NCI-H1092 (cell line): Measurements from ENCODE around the gene ARHGAP42.
"Not testable (repeated sequence)": the region's sequence is repeated elsewhere in the genome, so short reads cannot be mapped to it uniquely, and the experiment has no call there.

ENCODE experiments used
- DNase-seq: peaks from one replicate; lab custom pipeline; 2025; lab: John Stamatoyannopoulos, UW

The ARHGAP42 gene, protein sequence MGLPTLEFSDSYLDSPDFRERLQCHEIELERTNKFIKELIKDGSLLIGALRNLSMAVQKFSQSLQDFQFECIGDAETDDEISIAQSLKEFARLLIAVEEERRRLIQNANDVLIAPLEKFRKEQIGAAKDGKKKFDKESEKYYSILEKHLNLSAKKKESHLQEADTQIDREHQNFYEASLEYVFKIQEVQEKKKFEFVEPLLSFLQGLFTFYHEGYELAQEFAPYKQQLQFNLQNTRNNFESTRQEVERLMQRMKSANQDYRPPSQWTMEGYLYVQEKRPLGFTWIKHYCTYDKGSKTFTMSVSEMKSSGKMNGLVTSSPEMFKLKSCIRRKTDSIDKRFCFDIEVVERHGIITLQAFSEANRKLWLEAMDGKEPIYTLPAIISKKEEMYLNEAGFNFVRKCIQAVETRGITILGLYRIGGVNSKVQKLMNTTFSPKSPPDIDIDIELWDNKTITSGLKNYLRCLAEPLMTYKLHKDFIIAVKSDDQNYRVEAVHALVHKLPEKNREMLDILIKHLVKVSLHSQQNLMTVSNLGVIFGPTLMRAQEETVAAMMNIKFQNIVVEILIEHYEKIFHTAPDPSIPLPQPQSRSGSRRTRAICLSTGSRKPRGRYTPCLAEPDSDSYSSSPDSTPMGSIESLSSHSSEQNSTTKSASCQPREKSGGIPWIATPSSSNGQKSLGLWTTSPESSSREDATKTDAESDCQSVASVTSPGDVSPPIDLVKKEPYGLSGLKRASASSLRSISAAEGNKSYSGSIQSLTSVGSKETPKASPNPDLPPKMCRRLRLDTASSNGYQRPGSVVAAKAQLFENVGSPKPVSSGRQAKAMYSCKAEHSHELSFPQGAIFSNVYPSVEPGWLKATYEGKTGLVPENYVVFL

GRCh38 chr11:100687054-100687629, at the start of gene ARHGAP42:
ARHGAP42 (plus strand) TSS chr11:100687288; CDS start chr11:100687679, 391 bp downstream.
- DNase-seq, result peak; percentile 20

GRCh38 chr11:100637706-100638105, 49.4 kb upstream of the ARHGAP42 start:
- DNase-seq, result no peak

DNA sequence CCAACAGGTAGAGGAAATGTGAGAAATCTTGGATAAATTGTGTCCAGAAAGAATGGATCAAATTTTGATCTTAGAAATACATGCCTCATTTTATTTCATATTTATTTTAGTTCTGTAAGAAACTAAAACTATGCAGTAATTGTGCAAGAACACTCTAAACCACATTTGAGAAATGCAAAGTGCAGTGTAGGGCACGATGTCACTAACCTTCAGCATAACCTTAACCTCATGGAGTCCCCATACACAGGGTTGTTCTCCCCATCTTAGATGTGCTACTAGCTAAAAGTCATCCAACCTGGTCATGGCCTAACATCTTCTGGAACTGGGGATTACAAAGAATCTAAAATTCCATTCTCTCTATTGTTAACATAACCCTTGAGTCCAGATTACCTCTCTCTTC, 48.4 kb upstream of the ARHGAP42 start:
- no peak for DNase-seq

DNA sequence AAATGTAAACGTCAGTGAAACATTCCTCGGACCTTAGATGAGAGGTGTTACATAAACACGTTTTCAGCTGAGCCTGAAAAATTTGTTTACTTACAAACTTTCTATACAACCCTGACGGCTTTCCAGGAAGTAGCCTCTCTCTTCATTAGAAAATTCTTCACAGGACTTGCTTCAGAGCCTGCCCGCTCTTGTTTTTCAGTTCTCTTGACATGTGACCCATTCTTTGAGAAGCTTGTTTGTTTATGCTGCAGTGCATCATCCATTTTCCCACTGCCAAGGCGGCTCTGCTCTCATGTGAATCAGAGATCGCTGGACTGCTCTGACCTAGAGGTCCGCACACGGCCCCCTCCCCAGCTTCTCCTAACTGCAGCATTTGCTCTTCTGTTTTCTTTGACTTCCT, 47.9 kb upstream of the ARHGAP42 start:
- no peak for DNase-seq

DNA sequence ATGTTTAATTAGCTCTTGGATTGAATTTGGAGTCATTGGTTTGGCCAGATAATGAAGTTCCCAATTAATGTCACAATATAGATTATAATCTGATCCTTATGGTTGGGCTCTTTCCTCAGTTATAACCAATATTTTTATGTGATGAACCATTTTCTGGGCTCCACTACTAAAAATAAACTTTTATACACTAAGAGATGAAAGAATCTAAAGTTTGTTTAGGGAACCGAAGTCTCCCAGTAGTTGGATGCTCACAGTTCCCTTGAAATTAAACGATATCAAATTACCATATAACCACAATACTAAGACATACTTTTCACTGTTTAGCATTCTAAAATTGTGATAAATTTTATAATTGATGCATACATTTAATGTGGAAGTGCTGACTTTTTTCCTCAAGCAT, 47.0 kb upstream of the ARHGAP42 start:
- no peak for DNase-seq

GRCh38 chr11:100640646-100641045, 46.4 kb upstream of the ARHGAP42 start:
- peak; percentile 18 for DNase-seq

GRCh38 chr11:100641456-100641855, 45.6 kb upstream of the ARHGAP42 start:
- no peak for DNase-seq

- no peak for DNase-seq
Observed at GRCh38 chr11:100646545-100646944, 40.5 kb upstream of the ARHGAP42 start.

GRCh38 chr11:100647861-100648260, 39.2 kb upstream of the ARHGAP42 start:
- no peak for DNase-seq

- no peak for DNase-seq
Observed at GRCh38 chr11:100663583-100663982, 23.5 kb upstream of the ARHGAP42 start.

DNA sequence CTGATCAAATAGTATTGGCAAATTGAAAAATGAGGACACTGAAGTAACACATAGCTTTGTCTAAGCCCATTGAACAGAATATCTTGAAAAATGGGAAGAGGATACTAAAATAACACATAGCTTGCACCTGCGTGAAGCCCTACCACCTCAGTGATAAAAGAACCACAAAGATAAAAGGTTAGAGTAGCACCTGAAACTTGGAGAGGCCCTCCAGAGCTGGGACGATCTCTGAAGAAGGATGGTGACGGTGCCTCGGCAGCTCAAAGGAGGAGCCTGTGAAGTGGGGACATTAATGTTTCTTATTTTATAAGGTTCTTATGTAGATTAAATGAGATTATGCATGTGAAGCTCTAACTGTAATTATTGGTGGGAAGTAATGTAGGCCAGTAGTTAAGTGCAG, 23.1 kb upstream of the ARHGAP42 start:
- DNase-seq, result no peak

- not testable (repeated sequence) for DNase-seq
Observed at GRCh38 chr11:100666816-100667215, 20.3 kb upstream of the ARHGAP42 start.

DNA sequence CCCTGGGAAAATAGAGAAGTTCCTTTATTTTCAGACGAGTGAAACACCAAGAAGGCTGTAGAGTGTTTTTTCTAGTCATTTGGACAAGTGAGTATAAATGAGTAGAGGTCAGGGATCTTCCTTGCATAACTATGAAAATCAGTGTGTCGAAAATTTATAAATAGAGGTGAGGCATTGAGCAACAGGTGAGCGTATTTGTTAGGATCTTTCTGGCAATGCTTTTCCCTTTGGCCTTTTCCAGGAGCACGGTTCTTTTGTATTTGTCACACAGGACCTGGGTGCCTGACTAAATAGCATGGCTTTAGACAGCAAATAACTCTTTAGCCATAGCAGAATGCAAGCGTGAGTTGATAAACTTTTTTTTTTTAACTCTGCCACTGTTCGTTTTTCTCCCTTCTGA, 19.6 kb upstream of the ARHGAP42 start:
- DNase-seq, result no peak

DNA sequence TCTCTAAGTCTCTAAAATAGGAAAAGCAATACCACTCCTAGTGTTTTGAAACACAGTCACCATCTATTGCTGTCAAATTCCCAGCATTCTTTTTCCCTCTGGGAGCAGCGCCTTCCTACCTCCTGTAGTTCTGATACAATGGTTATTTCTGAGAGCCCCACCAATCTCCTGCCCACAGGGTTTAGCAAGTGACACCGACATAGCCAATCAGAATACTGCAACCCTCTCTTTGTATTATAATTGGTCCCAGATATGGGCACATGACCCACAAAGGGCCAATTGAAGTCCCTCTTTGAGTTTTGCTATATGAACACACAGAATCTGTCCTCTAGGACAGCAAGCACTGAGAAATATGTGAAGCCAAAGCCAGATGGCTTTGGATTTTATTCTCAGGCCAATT, 16.9 kb upstream of the ARHGAP42 start:
- no peak for DNase-seq

DNA sequence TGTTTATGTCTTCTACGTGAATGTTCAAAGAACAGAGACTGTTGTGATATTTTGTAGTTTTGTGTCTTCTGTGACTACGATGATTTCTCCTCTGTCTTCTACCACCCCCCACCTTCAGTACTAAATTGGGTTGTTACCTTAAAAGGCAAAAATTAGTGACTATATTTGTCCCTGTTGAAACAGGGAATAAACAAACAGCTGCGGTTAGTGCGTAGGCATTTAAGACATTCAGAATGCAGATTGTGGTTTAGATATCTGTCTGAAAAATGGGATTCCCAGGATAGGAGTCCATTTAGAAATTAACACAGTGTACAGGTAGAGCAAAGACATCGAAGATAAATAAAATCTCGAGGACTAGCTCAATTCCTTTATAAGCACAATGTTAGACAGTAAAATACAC, 15.6 kb upstream of the ARHGAP42 start:
- DNase-seq, result no peak

DNA sequence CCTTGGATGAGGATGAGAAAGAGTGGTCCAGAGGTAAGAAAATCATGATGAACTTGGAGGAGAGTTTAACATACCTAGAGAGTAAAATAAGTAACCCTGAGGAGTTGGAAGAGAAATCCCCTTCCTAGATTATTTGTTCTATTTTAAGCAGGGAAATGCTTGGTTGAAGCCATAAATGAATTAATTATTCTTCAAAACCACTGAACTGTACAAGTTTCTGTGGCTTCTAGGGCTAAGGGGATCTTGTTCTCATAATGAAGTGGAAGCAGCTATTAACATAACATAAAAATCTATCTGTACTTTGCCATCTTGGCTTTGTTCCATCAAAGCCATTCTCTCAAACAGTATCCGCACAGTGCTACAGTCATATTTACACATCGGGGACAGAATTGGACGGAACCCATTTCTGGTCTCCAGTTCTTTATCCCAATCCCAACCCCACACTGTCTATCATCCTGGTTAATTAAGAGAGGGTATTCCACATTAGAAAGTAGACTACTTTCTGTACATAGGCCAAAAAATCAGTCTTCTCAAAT, 14.5 kb upstream of the ARHGAP42 start:
- peak; percentile 24 for DNase-seq

- no peak for DNase-seq
Observed at GRCh38 chr11:100673063-100673462, 14.0 kb upstream of the ARHGAP42 start.

- DNase-seq, result no peak
Observed at GRCh38 chr11:100674212-100674611, 12.9 kb upstream of the ARHGAP42 start.

GRCh38 chr11:100675115-100675650, 11.9 kb upstream of the ARHGAP42 start:
- DNase-seq, result no peak

GRCh38 chr11:100676901-100677300, 10.2 kb upstream of the ARHGAP42 start:
- no peak for DNase-seq

GRCh38 chr11:100677796-100678195, 9.3 kb upstream of the ARHGAP42 start:
- DNase-seq, result no peak

DNA sequence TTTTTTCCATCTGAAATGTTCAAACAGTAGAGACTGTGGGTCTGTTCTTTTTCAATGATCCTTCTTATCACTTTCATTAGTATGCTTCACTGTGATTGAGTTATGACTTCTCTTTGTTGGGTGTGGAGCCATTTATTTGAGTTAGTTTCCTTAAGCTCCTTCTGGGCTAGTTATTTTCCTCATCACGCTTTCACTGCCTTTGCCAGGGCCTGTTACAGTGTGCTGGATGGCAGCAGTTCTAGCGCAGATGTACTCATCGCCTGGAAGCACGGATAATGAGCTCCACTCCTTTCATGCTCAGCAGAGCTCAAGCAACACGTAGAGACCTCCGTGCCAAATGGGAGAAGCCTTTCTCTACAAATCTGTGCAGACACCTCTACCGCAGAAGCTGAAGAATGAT, 7.0 kb upstream of the ARHGAP42 start:
- no peak for DNase-seq
